ENCODE results near the gene MAPK8IP2.

The MAPK8IP2 gene

DNA sequence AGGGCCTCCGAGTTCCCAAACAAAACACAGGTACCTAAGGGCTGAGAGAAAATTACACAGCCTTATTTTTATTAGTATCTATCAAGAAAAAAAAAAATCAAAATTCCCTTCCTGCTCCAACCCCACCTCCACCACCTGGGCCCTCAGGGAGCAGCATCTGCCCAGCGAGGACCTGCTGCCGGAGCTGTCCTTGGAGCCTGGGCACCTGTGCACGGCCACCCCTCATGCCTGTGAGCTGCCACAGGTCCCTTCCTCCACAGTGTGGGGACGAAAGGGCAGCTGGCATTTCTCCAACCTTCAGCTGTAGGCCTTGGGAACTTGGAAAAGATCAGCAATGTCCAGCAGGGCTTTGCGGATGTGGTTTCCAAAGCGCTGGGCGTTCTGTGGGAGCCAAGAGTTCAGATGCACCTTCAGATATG, 31.5 kb upstream of the MAPK8IP2 start:
- peaks cover 29% of the 10 kb centered on the region for H3K4me1 ChIP-seq (ENCODE audit: control insufficient read depth, insufficient read depth, low read length)
- no peaks in the 10 kb centered on the region for H3K36me3 ChIP-seq (ENCODE audit: control insufficient read depth, insufficient read depth, low read length)
- no peaks in the 10 kb centered on the region for H3K27me3 ChIP-seq (ENCODE audit: control insufficient read depth, insufficient read depth, low read length)
- no peak overlapping the region for H3K9ac ChIP-seq (ENCODE audit: low read length)
- H3K9me3 ChIP-seq (ENCODE audit: control insufficient read depth, low read length) = no peaks in the 10 kb centered on the region
- H3K4me3 ChIP-seq (ENCODE audit: low read length) = no peak overlapping the region

- peaks cover 22% of the 10 kb centered on the region for H3K4me1 ChIP-seq (ENCODE audit: control insufficient read depth, insufficient read depth, low read length)
- no peaks in the 10 kb centered on the region for H3K27me3 ChIP-seq (ENCODE audit: control insufficient read depth, insufficient read depth, low read length)
- no peak overlapping the region for H3K4me3 ChIP-seq (ENCODE audit: low read length)
- H3K9ac ChIP-seq (ENCODE audit: low read length) = no peak overlapping the region
- H3K9me3 ChIP-seq (ENCODE audit: control insufficient read depth, low read length) = no peaks in the 10 kb centered on the region
- H3K36me3 ChIP-seq (ENCODE audit: control insufficient read depth, insufficient read depth, low read length) = no peaks in the 10 kb centered on the region
Observed at GRCh38 chr22:50569896-50570535, 30.6 kb upstream of the MAPK8IP2 start.

DNA sequence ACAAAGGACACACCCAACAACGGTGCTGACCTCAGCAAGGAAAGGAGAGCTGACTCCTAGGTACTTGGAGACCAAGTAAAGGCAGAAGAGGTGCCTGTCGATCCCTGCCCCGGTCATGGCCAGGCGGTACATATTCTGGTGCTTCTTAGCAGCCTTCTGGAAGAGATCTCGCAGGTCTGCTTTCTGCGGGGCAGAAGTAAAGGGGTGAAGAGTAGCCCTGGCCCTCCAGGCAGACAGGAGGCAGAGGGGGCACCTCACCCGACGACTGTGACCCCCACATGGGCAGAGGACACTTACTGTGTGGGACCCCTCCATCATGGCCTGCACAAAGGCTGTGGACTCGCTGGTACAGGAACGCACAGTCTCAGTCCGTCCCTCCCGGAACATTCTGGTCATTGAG, 29.7 kb upstream of the MAPK8IP2 start:
- no peaks in the 10 kb centered on the region for H3K27me3 ChIP-seq (ENCODE audit: control insufficient read depth, insufficient read depth, low read length)
- no peaks in the 10 kb centered on the region for H3K9me3 ChIP-seq (ENCODE audit: control insufficient read depth, low read length)
- peaks cover 22% of the 10 kb centered on the region for H3K4me1 ChIP-seq (ENCODE audit: control insufficient read depth, insufficient read depth, low read length)
- H3K36me3 ChIP-seq (ENCODE audit: control insufficient read depth, insufficient read depth, low read length) = no peaks in the 10 kb centered on the region
- H3K9ac ChIP-seq (ENCODE audit: low read length) = no peak overlapping the region
- no peak overlapping the region for H3K4me3 ChIP-seq (ENCODE audit: low read length)

- Histone ChIP-seq H3K27me3 (ENCODE audit: control insufficient read depth, insufficient read depth, low read length) (no peaks in the 10 kb centered on the region), H3K4me1 (ENCODE audit: control insufficient read depth, insufficient read depth, low read length) (peaks cover 22% of the 10 kb centered on the region), H3K4me3 (ENCODE audit: low read length) (no peak overlapping the region), H3K9me3 (ENCODE audit: control insufficient read depth, low read length) (no peaks in the 10 kb centered on the region), H3K36me3 (ENCODE audit: control insufficient read depth, insufficient read depth, low read length) (no peaks in the 10 kb centered on the region), H3K9ac (ENCODE audit: low read length) (no peak overlapping the region)
Observed at GRCh38 chr22:50571264-50572175, 29.1 kb upstream of the MAPK8IP2 start.

DNA sequence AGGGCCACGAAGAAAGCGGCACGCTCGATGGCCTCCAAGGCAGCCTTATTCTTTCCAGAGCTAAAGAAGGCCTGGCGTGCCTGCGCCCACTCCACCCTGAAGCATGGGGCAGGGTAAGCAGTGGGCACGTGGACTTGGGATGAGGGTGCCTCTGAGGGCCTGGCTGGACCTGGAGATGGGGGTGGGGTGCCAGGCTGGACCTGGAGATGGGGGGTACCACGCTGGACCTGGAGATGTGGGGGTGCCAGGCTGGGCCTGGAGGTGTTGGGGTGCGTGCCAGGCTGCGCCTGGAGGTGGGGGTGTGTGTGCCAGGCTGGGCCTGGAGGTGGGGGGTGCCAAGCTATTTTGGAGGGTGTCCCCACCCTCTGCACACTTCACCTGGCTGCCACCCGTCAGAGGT, 27.6 kb upstream of the MAPK8IP2 start:
- no peaks in the 10 kb centered on the region for H3K36me3 ChIP-seq (ENCODE audit: control insufficient read depth, insufficient read depth, low read length)
- no peak overlapping the region for H3K9ac ChIP-seq (ENCODE audit: low read length)
- no peak overlapping the region for H3K4me3 ChIP-seq (ENCODE audit: low read length)
- H3K4me1 ChIP-seq (ENCODE audit: control insufficient read depth, insufficient read depth, low read length) = peaks cover 19% of the 10 kb centered on the region
- H3K9me3 ChIP-seq (ENCODE audit: control insufficient read depth, low read length) = no peaks in the 10 kb centered on the region
- peaks cover 6% of the 10 kb centered on the region for H3K27me3 ChIP-seq (ENCODE audit: control insufficient read depth, insufficient read depth, low read length)

DNA sequence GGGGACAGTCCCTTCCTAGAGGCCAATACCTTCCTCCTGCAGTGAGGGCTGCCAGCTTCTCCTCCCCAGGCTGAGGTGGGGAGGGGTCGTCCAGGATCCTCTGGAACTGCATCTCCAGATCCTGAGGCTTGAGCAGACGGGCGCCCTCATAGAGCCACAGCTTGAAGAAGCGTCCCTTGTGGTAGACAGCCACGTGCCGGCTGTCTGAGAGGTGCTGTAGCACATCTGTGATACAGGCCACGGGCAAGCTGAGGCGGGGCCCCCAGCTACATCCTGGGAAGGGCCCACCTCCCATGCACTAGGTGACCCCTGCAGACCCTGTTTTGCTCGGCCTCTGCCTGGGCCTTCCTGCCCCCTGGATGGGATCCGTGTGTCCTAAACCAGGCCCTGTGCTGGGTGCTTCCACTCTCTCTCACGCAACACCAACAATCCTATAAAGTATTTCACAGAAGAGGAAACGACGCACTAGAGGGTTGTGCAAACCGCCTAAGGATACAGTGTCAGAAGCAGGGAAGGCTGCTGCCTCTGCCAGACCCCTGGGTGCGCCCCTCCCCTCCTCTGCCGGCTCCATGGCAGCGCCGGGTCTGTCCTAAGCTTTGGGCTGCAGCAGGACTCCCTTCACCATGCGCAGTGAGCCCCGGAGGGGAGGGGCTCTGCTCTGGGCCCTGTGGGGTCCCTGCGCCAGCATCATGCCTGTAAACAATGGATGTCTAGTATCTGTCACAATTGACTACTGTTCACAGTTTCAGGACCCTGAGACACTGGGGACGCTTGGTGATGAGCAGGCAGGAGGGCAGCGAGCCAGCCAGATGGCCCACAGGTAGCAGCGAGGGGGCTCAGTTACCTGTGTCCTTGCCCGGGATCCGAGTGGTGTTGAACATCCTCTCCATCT, 26.9 kb upstream of the MAPK8IP2 start:
- Histone ChIP-seq H3K9ac (ENCODE audit: low read length) (no peak overlapping the region), H3K36me3 (ENCODE audit: control insufficient read depth, insufficient read depth, low read length) (no peaks in the 10 kb centered on the region), H3K4me1 (ENCODE audit: control insufficient read depth, insufficient read depth, low read length) (peaks cover 19% of the 10 kb centered on the region), H3K4me3 (ENCODE audit: low read length) (no peak overlapping the region), H3K27me3 (ENCODE audit: control insufficient read depth, insufficient read depth, low read length) (peaks cover 7% of the 10 kb centered on the region), H3K9me3 (ENCODE audit: control insufficient read depth, low read length) (no peaks in the 10 kb centered on the region)

GRCh38 chr22:50574383-50574755, 26.2 kb upstream of the MAPK8IP2 start:
- Histone ChIP-seq H3K9ac (ENCODE audit: low read length) (no peak overlapping the region), H3K27me3 (ENCODE audit: control insufficient read depth, insufficient read depth, low read length) (peaks cover 7% of the 10 kb centered on the region), H3K36me3 (ENCODE audit: control insufficient read depth, insufficient read depth, low read length) (no peaks in the 10 kb centered on the region), H3K4me1 (ENCODE audit: control insufficient read depth, insufficient read depth, low read length) (peaks cover 15% of the 10 kb centered on the region), H3K4me3 (ENCODE audit: low read length) (no peak overlapping the region), H3K9me3 (ENCODE audit: control insufficient read depth, low read length) (no peaks in the 10 kb centered on the region)

DNA sequence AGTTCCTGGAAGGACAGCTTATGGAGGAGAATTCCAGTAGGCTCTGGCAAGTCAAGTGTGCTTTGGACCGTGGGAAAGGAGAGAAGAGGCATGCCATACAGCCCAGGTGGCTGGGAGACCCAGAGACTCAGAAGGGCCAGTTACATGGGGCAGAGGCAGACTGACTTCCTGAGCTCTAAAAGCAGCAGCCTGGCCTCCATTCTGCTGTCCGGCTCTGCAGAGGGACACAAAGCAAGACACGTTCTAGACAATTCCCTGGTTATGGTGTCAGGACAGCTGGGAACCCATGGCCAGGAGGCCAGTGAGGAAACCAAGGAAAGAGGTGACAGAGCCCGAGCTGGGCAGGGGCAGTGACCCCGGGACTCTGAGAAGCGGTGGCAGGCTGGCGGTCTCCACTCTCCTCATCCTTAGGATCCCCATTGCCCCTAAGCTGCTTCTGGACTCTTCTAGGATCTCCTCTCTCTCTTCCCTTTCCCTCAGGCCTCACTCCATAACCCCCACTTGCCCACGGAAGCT, 25.1 kb upstream of the MAPK8IP2 start:
- peaks cover 7% of the 10 kb centered on the region for H3K27me3 ChIP-seq (ENCODE audit: control insufficient read depth, insufficient read depth, low read length)

DNA sequence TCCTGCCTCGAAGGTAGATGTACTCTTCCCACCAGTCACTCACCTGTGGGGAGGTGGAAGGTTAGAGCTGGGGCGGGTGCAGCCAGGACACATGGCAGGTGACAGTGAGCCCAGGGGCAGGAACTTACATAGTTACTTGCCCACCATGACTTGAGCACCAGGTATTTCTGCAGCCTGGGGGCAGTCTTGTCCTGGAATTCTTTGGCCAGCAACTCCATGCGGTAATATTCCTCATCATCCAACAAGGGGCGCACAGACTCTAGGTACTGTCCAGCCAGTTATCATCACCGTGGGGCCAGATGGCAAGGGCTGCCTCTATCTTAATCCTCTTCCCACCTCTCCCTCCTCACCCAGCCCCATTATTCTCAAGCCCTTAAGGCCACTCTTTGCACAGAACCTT, 24.5 kb upstream of the MAPK8IP2 start:
- Histone ChIP-seq H3K9me3 (ENCODE audit: control insufficient read depth, low read length) (no peaks in the 10 kb centered on the region), H3K9ac (ENCODE audit: low read length) (no peak overlapping the region)

More for the DNA sequence above, 25.1 kb upstream of the MAPK8IP2 start:
- peaks cover 10% of the 10 kb centered on the region for H3K4me1 ChIP-seq (ENCODE audit: control insufficient read depth, insufficient read depth, low read length)
- no peaks in the 10 kb centered on the region for H3K9me3 ChIP-seq (ENCODE audit: control insufficient read depth, low read length)
- no peaks in the 10 kb centered on the region for H3K36me3 ChIP-seq (ENCODE audit: control insufficient read depth, insufficient read depth, low read length)
- H3K4me3 ChIP-seq (ENCODE audit: low read length) = no peak overlapping the region
- H3K9ac ChIP-seq (ENCODE audit: low read length) = no peak overlapping the region

DNA sequence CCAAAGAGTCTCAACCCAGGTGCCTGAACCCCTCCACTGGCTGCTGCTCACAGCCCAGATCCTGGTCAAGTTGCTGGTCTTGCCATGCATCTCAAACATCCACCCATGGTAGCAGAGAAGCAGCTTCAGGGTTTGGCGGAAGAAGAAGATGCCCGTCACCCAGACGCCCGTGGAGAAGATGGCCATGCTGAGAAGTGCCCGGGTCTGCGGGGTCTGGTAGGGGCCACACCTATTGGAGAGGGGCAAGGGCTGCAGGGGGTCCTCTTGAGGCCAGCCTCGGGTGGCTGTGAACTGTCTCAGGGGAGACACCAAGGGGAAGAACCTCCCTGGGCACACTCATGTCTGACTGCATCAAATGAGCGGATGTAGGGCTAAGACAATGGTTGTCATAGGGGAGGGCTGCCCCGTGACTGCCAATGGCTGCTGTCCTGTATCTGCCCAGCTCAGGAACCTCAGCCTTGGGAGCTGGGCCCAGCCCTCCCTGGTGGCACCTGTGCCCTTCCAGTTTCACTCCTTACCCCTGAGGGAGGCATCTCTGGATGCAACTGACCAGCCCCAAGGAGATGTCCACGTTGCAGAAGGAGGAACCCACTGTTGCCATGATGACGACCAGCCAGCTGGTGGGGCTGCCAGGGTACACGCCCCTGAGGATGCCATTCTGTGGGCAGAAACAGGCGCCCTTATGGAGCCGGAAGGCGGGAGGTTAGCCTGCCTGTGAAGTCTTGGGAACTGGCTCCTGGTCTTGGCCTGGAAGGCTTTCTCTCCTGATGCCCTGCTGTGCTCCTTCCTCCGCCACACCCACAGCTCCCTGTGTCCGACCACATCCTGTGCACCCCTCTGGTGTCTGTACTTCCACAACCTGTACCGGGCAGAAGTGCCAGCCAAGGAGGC, 23.5 kb upstream of the MAPK8IP2 start:
- Histone ChIP-seq H3K27me3 (ENCODE audit: control insufficient read depth, insufficient read depth, low read length) (peaks cover 7% of the 10 kb centered on the region), H3K9ac (ENCODE audit: low read length) (no peak overlapping the region), H3K9me3 (ENCODE audit: control insufficient read depth, low read length) (no peaks in the 10 kb centered on the region), H3K4me3 (ENCODE audit: low read length) (no peak overlapping the region), H3K4me1 (ENCODE audit: control insufficient read depth, insufficient read depth, low read length) (peaks cover 10% of the 10 kb centered on the region), H3K36me3 (ENCODE audit: control insufficient read depth, insufficient read depth, low read length) (no peaks in the 10 kb centered on the region)

More for the DNA sequence above, 24.5 kb upstream of the MAPK8IP2 start:
- Histone ChIP-seq H3K4me3 (ENCODE audit: low read length) (no peak overlapping the region), H3K27me3 (ENCODE audit: control insufficient read depth, insufficient read depth, low read length) (peaks cover 7% of the 10 kb centered on the region), H3K36me3 (ENCODE audit: control insufficient read depth, insufficient read depth, low read length) (no peaks in the 10 kb centered on the region), H3K4me1 (ENCODE audit: control insufficient read depth, insufficient read depth, low read length) (peaks cover 10% of the 10 kb centered on the region)

GRCh38 chr22:50577697-50577986, 23.0 kb upstream of the MAPK8IP2 start:
- H3K27me3 ChIP-seq (ENCODE audit: control insufficient read depth, insufficient read depth, low read length) = peaks cover 7% of the 10 kb centered on the region
- H3K4me3 ChIP-seq (ENCODE audit: low read length) = no peak overlapping the region
- H3K4me1 ChIP-seq (ENCODE audit: control insufficient read depth, insufficient read depth, low read length) = peaks cover 10% of the 10 kb centered on the region
- no peaks in the 10 kb centered on the region for H3K36me3 ChIP-seq (ENCODE audit: control insufficient read depth, insufficient read depth, low read length)
- no peak overlapping the region for H3K9ac ChIP-seq (ENCODE audit: low read length)
- no peaks in the 10 kb centered on the region for H3K9me3 ChIP-seq (ENCODE audit: control insufficient read depth, low read length)
